B cell (primary cell): Measurements from ENCODE around the gene CHMP6. TPM values are rescaled to one million over a fixed set of nuclear protein-coding genes. Genes with fewer than 3 reads are reported as not detected.

Experiments
- ATAC-seq: fragments of 200-7000 bp; cut with Tn5 transposase; one replicate; pipeline ENCODE4 v1.10.0; 2021; ENCODE audit warnings: low read depth, mild to moderate bottlenecking, moderate number of reproducible peaks, moderate library complexity
- CTCF ChIA-PET: fragments of 350-600 bp; sonication (Branson Sonifier 250); formaldehyde crosslinking; loops from one replicate; lab custom pipeline; 2021; ENCODE audit warnings: antibody characterized with exemption, inconsistent platforms; lab: Charles Lee
- POLR2A ChIA-PET: fragments of 350-600 bp; sonication (Branson Sonifier 250); formaldehyde crosslinking; loops from one replicate; lab custom pipeline; 2021; ENCODE audit warnings: antibody characterized with exemption; lab: Charles Lee
- DNase-seq: peaks from one replicate; pipeline ENCODE4 v3.0.0; 2013
- H2AFZ ChIP-seq: 2 replicates; pipeline ENCODE4 v1.6.1; 2012; ENCODE audit warnings: mild to moderate bottlenecking, low read depth, low read length; ENCODE audit not compliant: insufficient read depth, poor library complexity, severe bottlenecking
- H3K27ac ChIP-seq, 2 donors: 1 replicate in 1 of 2; 2 replicates in 1 of 2; pipeline ENCODE4 v1.5.1; 2012 to 2013; ENCODE audit warnings: low read length in 2 of 2, mild to moderate bottlenecking in 2 of 2, moderate library complexity in 1 of 2
- H3K27me3 ChIP-seq, 4 experiments: fragments of 200-600 bp in 1 of 4; sonication (generic) in 1 of 4; replicated peaks in 1 of 4; 1 replicate in 2 of 4; 2 replicates in 2 of 4; pipeline versions ENCODE4 v1.6.1 to v1.7.0; 2013 to 2016; ENCODE audit warnings: low read length in 3 of 4, mild to moderate bottlenecking in 2 of 4, mixed read lengths in 1 of 4, moderate library complexity in 1 of 4; ENCODE audit not compliant: insufficient read depth in 4 of 4, control insufficient read depth in 3 of 4; ENCODE audit errors: control extremely low read depth in 1 of 4
- H3K36me3 ChIP-seq, 2 experiments: replicated peaks in 1 of 2; 1 replicate in 1 of 2; 2 replicates in 1 of 2; pipeline versions ENCODE4 v1.6.1 to v1.7.1; 2013; ENCODE audit warnings: low read length in 1 of 2; ENCODE audit not compliant: insufficient read depth in 2 of 2, control insufficient read depth in 1 of 2; ENCODE audit errors: control extremely low read depth in 1 of 2, extremely low read depth in 1 of 2
- H3K4me1 ChIP-seq, 2 donors: fragments of 200-600 bp in 1 of 2; sonication (generic) in 1 of 2; 1 replicate in 1 of 2; 2 replicates in 1 of 2; pipeline versions ENCODE4 v1.5.1 to v1.6.1; 2013 to 2017; ENCODE audit warnings: low read length in 2 of 2; ENCODE audit not compliant: control insufficient read depth in 2 of 2, insufficient read depth in 2 of 2
- H3K4me2 ChIP-seq: replicated peaks from 2 replicates; pipeline ENCODE3; 2012; ENCODE audit warnings: mild to moderate bottlenecking, low read depth, low read length; ENCODE audit not compliant: poor library complexity, severe bottlenecking
- H3K4me3 ChIP-seq, 5 experiments: fragments of 200-600 bp in 1 of 5; sonication (generic) in 1 of 5; 1 replicate in 3 of 5; 2 replicates in 2 of 5; pipeline versions ENCODE4 v1.5.1 to v1.7.0; 2011 to 2016; ENCODE audit warnings: low read length in 4 of 5, mild to moderate bottlenecking in 4 of 5, low read depth in 2 of 5, control low read depth in 1 of 5, moderate library complexity in 1 of 5; ENCODE audit not compliant: insufficient read depth in 1 of 5; ENCODE audit errors: control extremely low read depth in 1 of 5, extremely low read depth in 1 of 5
- H3K79me2 ChIP-seq: fragments of 200-600 bp; sonication (generic); one replicate; pipeline ENCODE4 v1.6.0; 2016; ENCODE audit warnings: low read length; ENCODE audit not compliant: control insufficient read depth, insufficient read depth
- H3K9ac ChIP-seq: fragments of 200-600 bp; sonication (generic); 2 replicates; pipeline ENCODE4 v1.6.1; 2017; ENCODE audit warnings: mild to moderate bottlenecking, low read length, moderate library complexity
- H3K9me3 ChIP-seq, 3 donors: one replicate each; pipeline versions ENCODE4 v1.6.1 to v1.7.1; 2013; ENCODE audit warnings: low read length in 2 of 3; ENCODE audit not compliant: control insufficient read depth in 2 of 3, insufficient read depth in 1 of 3; ENCODE audit errors: control extremely low read depth in 1 of 3
- H4K20me1 ChIP-seq: 2 replicates; pipeline ENCODE4 v1.6.0; 2012; ENCODE audit warnings: mild to moderate bottlenecking, low read length; ENCODE audit not compliant: insufficient read depth, control insufficient read depth, poor library complexity, severe bottlenecking
- H3K27ac Mint-ChIP-seq: one replicate; pipeline ENCODE4 v1.8.0; 2021; ENCODE audit warnings: mixed read lengths
- H3K27me3 Mint-ChIP-seq: one replicate; pipeline ENCODE4 v1.8.0; 2021; ENCODE audit warnings: mixed read lengths
- H3K4me1 Mint-ChIP-seq: one replicate; pipeline ENCODE4 v1.8.0; 2021; ENCODE audit warnings: mixed read lengths
- H3K4me3 Mint-ChIP-seq: one replicate; pipeline ENCODE4 v1.8.0; 2021; ENCODE audit warnings: mixed read lengths
- H3K9me3 Mint-ChIP-seq: one replicate; pipeline ENCODE4 v1.8.0; 2022; ENCODE audit warnings: mixed read lengths; ENCODE audit not compliant: insufficient read depth
- EZH2 ChIP-seq: IDR thresholded peaks from 2 replicates; pipeline ENCODE4 v1.6.1; 2012; ENCODE audit warnings: borderline replicate concordance, low read depth, mild to moderate bottlenecking, moderate library complexity, low read length; ENCODE audit not compliant: insufficient read depth, poor library complexity, severe bottlenecking
- WGBS: methylation state at CpG from one replicate; pipeline ENCODE4 v1.1.5; 2013; ENCODE audit warnings: missing lambda C conversion rate; ENCODE audit not compliant: insufficient coverage; 5-methylcytosine and 5-hydroxymethylcytosine counted together
- intact Hi-C: fragments of 100-400 bp; cut with micrococcal nuclease; formaldehyde crosslinking; loops from one replicate; pipeline ENCODE4 v1.10.0; 2022
- polyA plus RNA-seq: library from polyadenylated mRNA; depleted of rRNA; stranded (reverse); fragments of >200 nt; gene quantifications from 2 replicates; pipeline ENCODE4 v1.2.3, GENCODE V29; 2012
- total RNA-seq, 2 donors: library from RNA; stranded (reverse); fragments of 120-200 nt in 1 of 2; gene quantifications; 1 replicate in 1 of 2; 2 replicates in 1 of 2; pipeline versions ENCODE4 v1.2.3 to v1.2.4, GENCODE V29; 2013 to 2022
- TF ChIP-seq, protein P1 (sequence below): fragments of 200-600 bp; IDR thresholded peaks from one replicate; pipeline ENCODE4 v1.8.0; 2022; ENCODE audit warnings: antibody characterized with exemption, mild to moderate bottlenecking

CHMP6 gene
- total and polyA plus RNA-seq, 2 donors (not counting 1 experiment from before 2014, with no cell fraction given): 21.2 to 46.2 TPM

DNA sequence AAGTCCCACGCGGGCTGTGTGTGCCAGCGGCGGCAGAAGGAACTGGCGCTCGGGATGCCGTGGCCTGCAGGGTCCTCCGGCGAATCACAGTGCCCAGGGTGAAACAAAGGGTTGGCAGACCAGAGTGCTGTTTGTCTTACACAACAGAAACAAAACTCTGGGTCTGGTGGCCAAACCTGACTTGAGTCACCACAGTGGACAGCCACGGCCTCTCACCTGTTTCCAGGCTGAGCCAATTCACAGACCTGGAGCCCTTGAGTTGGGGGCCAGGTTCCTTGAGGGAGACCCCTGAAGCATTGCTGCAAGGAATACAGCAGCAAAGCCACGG lies 2.1 kb upstream of the CHMP6 start:
- TF ChIP-seq, protein P1, sequence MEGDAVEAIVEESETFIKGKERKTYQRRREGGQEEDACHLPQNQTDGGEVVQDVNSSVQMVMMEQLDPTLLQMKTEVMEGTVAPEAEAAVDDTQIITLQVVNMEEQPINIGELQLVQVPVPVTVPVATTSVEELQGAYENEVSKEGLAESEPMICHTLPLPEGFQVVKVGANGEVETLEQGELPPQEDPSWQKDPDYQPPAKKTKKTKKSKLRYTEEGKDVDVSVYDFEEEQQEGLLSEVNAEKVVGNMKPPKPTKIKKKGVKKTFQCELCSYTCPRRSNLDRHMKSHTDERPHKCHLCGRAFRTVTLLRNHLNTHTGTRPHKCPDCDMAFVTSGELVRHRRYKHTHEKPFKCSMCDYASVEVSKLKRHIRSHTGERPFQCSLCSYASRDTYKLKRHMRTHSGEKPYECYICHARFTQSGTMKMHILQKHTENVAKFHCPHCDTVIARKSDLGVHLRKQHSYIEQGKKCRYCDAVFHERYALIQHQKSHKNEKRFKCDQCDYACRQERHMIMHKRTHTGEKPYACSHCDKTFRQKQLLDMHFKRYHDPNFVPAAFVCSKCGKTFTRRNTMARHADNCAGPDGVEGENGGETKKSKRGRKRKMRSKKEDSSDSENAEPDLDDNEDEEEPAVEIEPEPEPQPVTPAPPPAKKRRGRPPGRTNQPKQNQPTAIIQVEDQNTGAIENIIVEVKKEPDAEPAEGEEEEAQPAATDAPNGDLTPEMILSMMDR: no peak
- no peak for TF ChIP-seq EZH2
- ATAC-seq (no peak), DNase-seq (no peak)
- Histone ChIP-seq H3K4me1 (peaks cover 36 to 60% of the 10 kb centered on the region in 2 donors), H2AFZ (peak overlapping the region; percentile 77), H3K9me3 (no peaks in the 10 kb centered on the region), H3K36me3 (no peaks in the 10 kb centered on the region), H3K4me2 (peak overlapping the region; percentile 76), H3K4me3 (peak overlapping the region in 1 of 5 experiments; percentile 1), H3K27ac (no peak overlapping the region), H3K27me3 (no peaks in the 10 kb centered on the region), H3K9ac (peak overlapping the region; percentile 42), H3K79me2 (peaks cover 5% of the 10 kb centered on the region), H4K20me1 (peaks cover 22% of the 10 kb centered on the region)
- Mint-ChIP-seq H3K9me3 (no peaks in the 10 kb centered on the region), H3K4me1 (peaks cover 40% of the 10 kb centered on the region), H3K27me3 (no peaks in the 10 kb centered on the region), H3K27ac (no peak overlapping the region), H3K4me3 (peak overlapping the region; percentile 85)
- CTCF ChIA-PET: interaction anchor here (0.5 to 2.7 kb wide), 15 partner anchors 10 to 563 kb away, joined by 3 to 25 read pairs (median 4); no protein-coding TSS in a partner anchor
- WGBS: 87% methylated on average over 11 of the region's 11 CpGs
- POLR2A ChIA-PET: no interaction called here
- intact Hi-C loops: loop anchor here (5.0 to 10.0 kb wide), 2 partner anchors 33 to 255 kb away; no protein-coding TSS in a partner anchor

DNA sequence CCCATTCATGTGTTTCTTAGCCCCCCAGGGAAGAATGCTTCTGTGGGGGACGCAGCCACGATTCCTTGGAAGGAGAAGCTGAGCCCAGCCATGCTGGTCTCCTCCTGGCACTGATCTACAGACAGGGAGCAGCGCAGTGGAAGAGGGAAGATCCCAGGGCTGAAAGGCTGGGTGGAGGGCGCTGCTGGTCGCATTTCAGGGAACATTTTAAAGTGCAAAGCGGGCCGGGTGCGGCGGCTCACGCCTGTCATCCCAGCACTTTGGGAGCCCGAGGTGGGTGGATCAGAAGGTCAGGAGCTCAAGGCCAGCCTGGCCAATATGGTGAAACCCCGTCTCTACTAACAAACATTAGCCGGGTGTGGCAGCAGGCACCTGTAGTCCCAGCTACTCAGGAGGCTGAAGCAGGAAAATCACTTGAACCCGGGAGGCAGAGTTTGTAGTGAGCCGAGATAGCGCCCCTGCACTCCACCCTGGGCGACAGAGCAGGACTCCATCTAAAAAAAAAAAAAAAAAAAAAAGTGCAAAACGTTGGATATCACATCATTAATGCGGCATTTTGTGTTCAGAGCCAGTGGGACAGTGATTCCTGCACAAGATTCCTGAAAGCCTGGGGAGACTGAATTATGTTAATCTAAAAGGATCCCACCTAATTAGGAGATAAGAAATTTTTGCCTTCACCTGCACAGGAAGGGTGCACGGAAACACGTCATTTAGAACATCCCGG lies 558 bp upstream of the CHMP6 start:
- peak overlapping the region; percentile 85 for H3K4me3 Mint-ChIP-seq
- peaks cover 0 to 11% of the 10 kb centered on the region in 2 experiments for H3K36me3 ChIP-seq
- peak overlapping the region; percentile 80 for H3K9ac ChIP-seq
- intact Hi-C loops: loop anchor here (5.0 kb wide), 1 partner anchor 41 kb away; no protein-coding TSS in a partner anchor
- no peaks in the 10 kb centered on the region for H3K9me3 Mint-ChIP-seq
- POLR2A ChIA-PET: no interaction called here
- H3K79me2 ChIP-seq: peaks cover 5% of the 10 kb centered on the region
- DNase-seq: no peak
- no peaks in the 10 kb centered on the region for H3K27me3 ChIP-seq
- H3K4me3 ChIP-seq: peak overlapping the region; percentile 68 to 88 (median 78)
- H3K9me3 ChIP-seq: no peaks in the 10 kb centered on the region
- peak overlapping the region; percentile 95 for H3K4me2 ChIP-seq
- ATAC-seq: no peak
- CTCF ChIA-PET: interaction anchor here (1.0 to 1.3 kb wide), 3 partner anchors 27 to 565 kb away, joined by 3 read pairs; no protein-coding TSS in a partner anchor
- H3K4me1 ChIP-seq: peaks cover 32 to 56% of the 10 kb centered on the region in 2 donors
- peak overlapping the region; percentile 94 for H2AFZ ChIP-seq
- peak overlapping the region; percentile 33 to 46 for H3K27ac ChIP-seq
- H3K27me3 Mint-ChIP-seq: no peaks in the 10 kb centered on the region
- H4K20me1 ChIP-seq: peaks cover 22% of the 10 kb centered on the region
- TF ChIP-seq, protein P1: no peak
- TF ChIP-seq EZH2: no peak
- WGBS: 70% methylated on average over 16 of the region's 22 CpGs
- peaks cover 39% of the 10 kb centered on the region for H3K4me1 Mint-ChIP-seq
- peak overlapping the region; percentile 84 for H3K27ac Mint-ChIP-seq
